Body of pancreas (tissue), 4 donors: Measurements from ENCODE around the gene PIGU.

Experiments
- POLR2A ChIP-seq, 3 donors: fragments of 450-650 bp; IDR thresholded peaks; one replicate each; pipeline ENCODE4 v1.6.1; 2016; ENCODE audit warnings: antibody characterized with exemption in 3 of 3, mild to moderate bottlenecking in 2 of 3
- TF ChIP-seq, protein P1 (sequence below), 7 experiments: fragments of 450-650 bp in 4 of 7; fragments of 200-600 bp in 3 of 7; sonication (generic) in 3 of 7; IDR thresholded peaks; one replicate each; pipeline ENCODE4 v1.5.1; 2016 to 2019; ENCODE audit warnings: antibody characterized with exemption in 7 of 7

DNA sequence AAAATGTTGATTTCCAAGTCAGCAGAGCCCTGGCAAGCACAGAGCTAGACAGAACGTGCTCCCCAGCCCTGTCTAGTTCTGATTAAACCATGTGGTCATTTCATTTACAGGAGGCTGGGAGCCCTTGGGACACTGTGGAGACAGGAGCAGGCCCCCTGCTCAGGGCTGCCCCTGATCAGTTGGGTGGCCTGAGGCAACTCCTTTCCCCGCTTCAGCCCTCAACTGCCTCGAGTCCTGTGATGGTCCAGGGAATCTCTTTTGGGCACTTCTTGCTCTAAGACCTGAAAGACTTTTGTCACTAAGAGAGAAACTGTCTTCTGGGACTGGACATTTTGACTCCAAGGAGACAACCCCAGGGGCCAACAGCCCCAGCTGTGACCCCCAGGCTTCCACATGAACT, 147.2 kb downstream of the PIGU start:
- TF ChIP-seq, protein P1, sequence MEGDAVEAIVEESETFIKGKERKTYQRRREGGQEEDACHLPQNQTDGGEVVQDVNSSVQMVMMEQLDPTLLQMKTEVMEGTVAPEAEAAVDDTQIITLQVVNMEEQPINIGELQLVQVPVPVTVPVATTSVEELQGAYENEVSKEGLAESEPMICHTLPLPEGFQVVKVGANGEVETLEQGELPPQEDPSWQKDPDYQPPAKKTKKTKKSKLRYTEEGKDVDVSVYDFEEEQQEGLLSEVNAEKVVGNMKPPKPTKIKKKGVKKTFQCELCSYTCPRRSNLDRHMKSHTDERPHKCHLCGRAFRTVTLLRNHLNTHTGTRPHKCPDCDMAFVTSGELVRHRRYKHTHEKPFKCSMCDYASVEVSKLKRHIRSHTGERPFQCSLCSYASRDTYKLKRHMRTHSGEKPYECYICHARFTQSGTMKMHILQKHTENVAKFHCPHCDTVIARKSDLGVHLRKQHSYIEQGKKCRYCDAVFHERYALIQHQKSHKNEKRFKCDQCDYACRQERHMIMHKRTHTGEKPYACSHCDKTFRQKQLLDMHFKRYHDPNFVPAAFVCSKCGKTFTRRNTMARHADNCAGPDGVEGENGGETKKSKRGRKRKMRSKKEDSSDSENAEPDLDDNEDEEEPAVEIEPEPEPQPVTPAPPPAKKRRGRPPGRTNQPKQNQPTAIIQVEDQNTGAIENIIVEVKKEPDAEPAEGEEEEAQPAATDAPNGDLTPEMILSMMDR (IDR thresholded peaks at IDR 0.05): no peak
- TF ChIP-seq POLR2A (IDR thresholded peaks at IDR 0.05): no peak
